Liver (tissue), 9 donors: ENCODE results near the gene GADL1. TPM values are rescaled to one million over a fixed set of nuclear protein-coding genes. Genes with fewer than 3 reads are reported as not detected.

ENCODE experiments used
- DNase-seq: peaks from one replicate; pipeline ENCODE4 v3.0.0-alpha.2; 2017; ENCODE audit warnings: low spot score
- H3K27ac ChIP-seq, 2 donors: one replicate each; pipeline ENCODE4 v1.7.0; 2013; ENCODE audit warnings: inconsistent platforms in 2 of 2, low read length in 2 of 2, control low read depth in 1 of 2, low read depth in 1 of 2, mild to moderate bottlenecking in 1 of 2
- H3K27me3 ChIP-seq, 4 donors: one replicate each; pipeline versions ENCODE4 v1.6.1 to v1.7.0; 2013; ENCODE audit warnings: low read length in 3 of 4, inconsistent platforms in 1 of 4, mild to moderate bottlenecking in 1 of 4, moderate library complexity in 1 of 4; ENCODE audit not compliant: control insufficient read depth in 4 of 4, insufficient read depth in 4 of 4
- H3K36me3 ChIP-seq, 4 donors: one replicate each; pipeline versions ENCODE4 v1.6.1 to v1.7.0; 2013; ENCODE audit warnings: low read length in 3 of 4, mild to moderate bottlenecking in 3 of 4, low read depth in 1 of 4, moderate library complexity in 1 of 4; ENCODE audit not compliant: control insufficient read depth in 4 of 4, insufficient read depth in 3 of 4
- H3K4me1 ChIP-seq, 4 donors: one replicate each; pipeline versions ENCODE4 v1.6.1 to v1.7.0; 2013; ENCODE audit warnings: low read length in 3 of 4, mild to moderate bottlenecking in 3 of 4, moderate library complexity in 1 of 4; ENCODE audit not compliant: control insufficient read depth in 4 of 4, insufficient read depth in 4 of 4
- H3K4me3 ChIP-seq, 3 donors: one replicate each; pipeline versions ENCODE4 v1.6.1 to v1.7.0; 2013; ENCODE audit warnings: low read length in 3 of 3, control low read depth in 1 of 3, low read depth in 1 of 3, mild to moderate bottlenecking in 1 of 3
- H3K9ac ChIP-seq, 2 donors: one replicate each; pipeline ENCODE4 v1.7.0; 2013; ENCODE audit warnings: low read length in 2 of 2, mild to moderate bottlenecking in 2 of 2, moderate library complexity in 2 of 2, control low read depth in 1 of 2, low read depth in 1 of 2
- H3K9me3 ChIP-seq, 4 donors: one replicate each; pipeline versions ENCODE4 v1.6.1 to v1.7.0; 2013; ENCODE audit warnings: low read length in 3 of 4; ENCODE audit not compliant: control insufficient read depth in 4 of 4
- ATF3 ChIP-seq: IDR thresholded peaks from 2 replicates; pipeline ENCODE4 v1.6.1; 2016; ENCODE audit warnings: antibody characterized with exemption
- EGR1 ChIP-seq, 2 donors: IDR thresholded peaks; 2 replicates each; pipeline ENCODE4 v1.6.1; 2016 to 2018; ENCODE audit warnings: antibody characterized with exemption in 2 of 2, low read depth in 2 of 2
- FOXA1 ChIP-seq: IDR thresholded peaks from 2 replicates; pipeline ENCODE4 v1.6.1; 2016; ENCODE audit warnings: antibody characterized with exemption
- FOXA2 ChIP-seq: IDR thresholded peaks from 2 replicates; pipeline ENCODE4 v1.6.1; 2016; ENCODE audit warnings: antibody characterized with exemption
- HNF4G ChIP-seq: IDR thresholded peaks from 2 replicates; pipeline ENCODE4 v1.6.1; 2016; ENCODE audit warnings: antibody characterized with exemption
- JUND ChIP-seq, 2 donors: IDR thresholded peaks; 2 replicates each; pipeline ENCODE4 v1.6.1; 2016; ENCODE audit warnings: antibody characterized with exemption in 2 of 2
- MAX ChIP-seq: IDR thresholded peaks from 2 replicates; pipeline ENCODE4 v1.6.1; 2016; ENCODE audit warnings: antibody characterized with exemption
- NR2F2 ChIP-seq: IDR thresholded peaks from 2 replicates; pipeline ENCODE4 v1.6.1; 2016; ENCODE audit warnings: antibody characterized with exemption
- RAD21 ChIP-seq, 2 donors: IDR thresholded peaks; 2 replicates each; pipeline ENCODE4 v1.6.1; 2016; ENCODE audit warnings: antibody characterized with exemption in 2 of 2, mild to moderate bottlenecking in 2 of 2
- REST ChIP-seq: IDR thresholded peaks from 2 replicates; pipeline ENCODE4 v1.6.1; 2016; ENCODE audit warnings: antibody characterized with exemption, mild to moderate bottlenecking
- RXRA ChIP-seq, 2 donors: IDR thresholded peaks; 2 replicates each; pipeline ENCODE4 v1.6.1; 2017 to 2018; ENCODE audit warnings: antibody characterized with exemption in 2 of 2, mild to moderate bottlenecking in 1 of 2
- SP1 ChIP-seq: IDR thresholded peaks from 2 replicates; pipeline ENCODE4 v1.6.1; 2018; ENCODE audit warnings: antibody characterized with exemption, mild to moderate bottlenecking
- YY1 ChIP-seq: IDR thresholded peaks from 2 replicates; pipeline ENCODE4 v1.6.1; 2016; ENCODE audit warnings: antibody characterized with exemption, mild to moderate bottlenecking
- WGBS: extraction: QIAGEN DNeasy Blood & Tissue Kit; methylation state at CpG from one replicate; pipeline ENCODE4 v1.1.7; 2013; 5-methylcytosine and 5-hydroxymethylcytosine counted together
- polyA plus RNA-seq, 2 donors: library from polyadenylated mRNA; stranded (reverse) in 1 of 2; unstranded in 1 of 2; fragments of 200-250 nt in 1 of 2; fragments of >200 nt in 1 of 2; fragmentation: Nextera tagmentation in 1 of 2; extraction: Ambion mirVana in 1 of 2; gene quantifications; one replicate each; pipeline versions ENCODE4 v1.2.1 to v1.2.3, GENCODE V29; 2013 to 2015
- total RNA-seq, 2 donors: library from RNA; depleted of rRNA; stranded (reverse); fragments of >200 nt; gene quantifications; one replicate each; pipeline ENCODE4 v1.2.3, GENCODE V29; 2014
- donor health status: healthy.
- donor health status: healthy.
- donor health status: healthy.
- donor health status: healthy.
- donor health status: healthy.

Gene GADL1
- total and polyA plus RNA-seq, 4 donors: not detected

GRCh38 chr3:30691249-30691880 lies 203.1 kb downstream of the GADL1 start:
- H3K27me3 ChIP-seq: no peaks in the 10 kb centered on the region
- H3K4me1 ChIP-seq: peaks cover 0 to 30% (median 19%) of the 10 kb centered on the region in 4 donors
- no peaks in the 10 kb centered on the region for H3K9me3 ChIP-seq
- H3K27ac ChIP-seq: peak overlapping the region in 1 of 2 donors; percentile 45
- WGBS: 77% methylated on average over 10 of the region's 10 CpGs
- H3K4me3 ChIP-seq: no peak overlapping the region
- H3K36me3 ChIP-seq: peaks cover 0 to 26% (median 12%) of the 10 kb centered on the region in 4 donors
- TF ChIP-seq FOXA1 (no peak), JUND (IDR thresholded peaks at IDR 0.05) (no peak), FOXA2 (no peak), MAX (no peak), HNF4G (no peak), REST (no peak), ATF3 (no peak), SP1 (no peak), YY1 (no peak), NR2F2 (no peak)
- no peak overlapping the region for H3K9ac ChIP-seq
- no peak for DNase-seq

GRCh38 chr3:30690199-30690598 lies 204.3 kb downstream of the GADL1 start:
- Histone ChIP-seq H3K4me1 (peaks cover 0 to 28% (median 19%) of the 10 kb centered on the region in 4 donors), H3K9ac (no peak overlapping the region), H3K4me3 (no peak overlapping the region), H3K36me3 (peaks cover 0 to 26% (median 11%) of the 10 kb centered on the region in 4 donors), H3K27me3 (no peaks in the 10 kb centered on the region), H3K9me3 (no peaks in the 10 kb centered on the region), H3K27ac (no peak overlapping the region)
- TF ChIP-seq MAX (no peak), FOXA1 (no peak), NR2F2 (no peak), ATF3 (no peak), JUND (IDR thresholded peaks at IDR 0.05) (no peak), RAD21 (IDR thresholded peaks at IDR 0.05) (no peak), EGR1 (IDR thresholded peaks at IDR 0.05; ENCODE audit: low read depth in 2 of 2) (no peak), RXRA (IDR thresholded peaks at IDR 0.05) (no peak), HNF4G (no peak)
- 82% methylated on average over 2 of the region's 2 CpGs for WGBS
- DNase-seq: no peak
